Tibial nerve (tissue), 4 donors: ENCODE results near the gene HNRNPC. TPM values are rescaled to one million over a fixed set of nuclear protein-coding genes. Genes with fewer than 3 reads are reported as not detected.
A peak's percentile ranks its signal among the peaks of the same experiment; 100 is the strongest.

ENCODE experiments used
- DNase-seq, 2 donors: peaks; one replicate each; pipeline ENCODE4 v3.0.0-alpha.2; 2019; ENCODE audit warnings: low spot score in 2 of 2
- H3K27ac ChIP-seq, 4 donors: fragments of 200-600 bp; sonication (generic) in 3 of 4; one replicate each; pipeline ENCODE4 v1.5.1; 2017 to 2019; ENCODE audit warnings: mild to moderate bottlenecking in 1 of 4
- H3K27me3 ChIP-seq, 2 donors: fragments of 200-600 bp; sonication (generic) in 1 of 2; one replicate each; pipeline versions ENCODE4 v1.5.1 to v1.6.0; 2017 to 2019
- H3K36me3 ChIP-seq, 3 donors: fragments of 200-600 bp; sonication (generic); one replicate each; pipeline ENCODE4 v1.5.1; 2018 to 2019
- H3K4me1 ChIP-seq, 4 donors: fragments of 200-600 bp; sonication (generic) in 3 of 4; one replicate each; pipeline ENCODE4 v1.5.1; 2017 to 2019
- H3K4me3 ChIP-seq, 4 donors: fragments of 200-600 bp; sonication (generic) in 3 of 4; one replicate each; pipeline ENCODE4 v1.5.1; 2017 to 2019; ENCODE audit warnings: mild to moderate bottlenecking in 1 of 4, moderate library complexity in 1 of 4
- H3K9me3 ChIP-seq, 4 donors: fragments of 200-600 bp; sonication (generic) in 3 of 4; one replicate each; pipeline ENCODE4 v1.5.1; 2017 to 2019
- EP300 ChIP-seq, 2 donors: sonication (generic); formaldehyde crosslinking; IDR thresholded peaks; one replicate each; pipeline ENCODE4 v1.6.1; 2017; ENCODE audit warnings: antibody characterized with exemption in 2 of 2, mild to moderate bottlenecking in 1 of 2
- POLR2A ChIP-seq, 2 donors: fragments of 450-650 bp; IDR thresholded peaks; one replicate each; pipeline ENCODE4 v1.6.1; 2017; ENCODE audit warnings: antibody characterized with exemption in 2 of 2, mild to moderate bottlenecking in 2 of 2, moderate library complexity in 2 of 2
- WGBS, 2 donors: methylation state at CpG; one replicate each; pipeline ENCODE4 v1.1.5; 2018; 5-methylcytosine and 5-hydroxymethylcytosine counted together
- total RNA-seq, 4 donors: library from RNA; depleted of rRNA; stranded (reverse); fragments of >200 nt; gene quantifications; one replicate each; pipeline ENCODE4 v1.1.0, GENCODE V29; 2016
- TF ChIP-seq, protein P1 (sequence below), 5 experiments: fragments of 200-600 bp in 3 of 5; fragments of 450-650 bp in 2 of 5; sonication (generic) in 3 of 5; IDR thresholded peaks; one replicate each; pipeline ENCODE4 v1.5.1; 2016 to 2019; ENCODE audit warnings: antibody characterized with exemption in 5 of 5, mild to moderate bottlenecking in 3 of 5, moderate library complexity in 2 of 5

The HNRNPC gene
- total RNA-seq, 4 donors from 2014 or later, result 349 to 485 (median 426) TPM

DNA sequence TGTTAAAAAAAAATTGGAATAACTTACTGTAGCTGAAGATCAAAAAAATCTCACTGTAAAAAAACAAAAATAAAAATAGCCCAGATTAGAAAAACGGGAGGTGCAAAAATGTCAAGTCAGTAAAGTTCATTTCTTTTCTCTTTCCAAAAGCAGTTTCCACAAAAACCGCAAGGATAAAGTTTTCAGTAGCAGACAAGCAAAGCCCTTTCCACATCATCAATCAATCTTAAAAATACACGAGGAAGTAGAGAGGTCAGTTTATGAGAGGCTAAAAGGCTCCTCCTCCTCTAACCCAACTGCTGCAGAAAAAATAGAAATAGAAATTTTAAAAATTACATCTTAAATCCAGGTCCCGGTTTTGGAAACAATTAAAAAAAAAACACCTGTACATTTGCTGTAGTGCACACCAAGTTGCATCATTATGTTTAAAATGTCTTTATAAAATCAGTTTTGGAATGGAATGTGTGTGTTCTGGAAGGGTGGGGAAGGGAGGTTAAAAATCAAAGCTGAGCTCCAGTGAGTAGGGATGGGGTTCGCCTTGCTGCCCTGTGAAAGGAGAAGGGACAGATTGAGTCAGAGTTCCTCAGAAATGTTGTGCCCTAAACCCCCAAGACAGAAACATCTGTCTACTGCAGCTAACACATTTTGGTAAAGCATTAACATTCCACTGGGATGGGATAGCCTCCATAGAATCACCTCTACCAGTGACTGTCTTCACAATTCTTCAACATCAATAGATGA, 5.8 kb downstream of the HNRNPC start:
- Histone ChIP-seq H3K36me3 (peaks cover 0 to 68% (median 0%) of the 10 kb centered on the region in 3 donors), H3K9me3 (no peaks in the 10 kb centered on the region), H3K4me3 (no peak overlapping the region), H3K27me3 (no peaks in the 10 kb centered on the region), H3K27ac (peak overlapping the region in 1 of 4 donors; percentile 26), H3K4me1 (peaks cover 0 to 92% (median 58%) of the 10 kb centered on the region in 4 donors)
- 17 to 19% methylated on average over 5 of the region's 5 CpGs for WGBS, 2 donors
- TF ChIP-seq, protein P1, sequence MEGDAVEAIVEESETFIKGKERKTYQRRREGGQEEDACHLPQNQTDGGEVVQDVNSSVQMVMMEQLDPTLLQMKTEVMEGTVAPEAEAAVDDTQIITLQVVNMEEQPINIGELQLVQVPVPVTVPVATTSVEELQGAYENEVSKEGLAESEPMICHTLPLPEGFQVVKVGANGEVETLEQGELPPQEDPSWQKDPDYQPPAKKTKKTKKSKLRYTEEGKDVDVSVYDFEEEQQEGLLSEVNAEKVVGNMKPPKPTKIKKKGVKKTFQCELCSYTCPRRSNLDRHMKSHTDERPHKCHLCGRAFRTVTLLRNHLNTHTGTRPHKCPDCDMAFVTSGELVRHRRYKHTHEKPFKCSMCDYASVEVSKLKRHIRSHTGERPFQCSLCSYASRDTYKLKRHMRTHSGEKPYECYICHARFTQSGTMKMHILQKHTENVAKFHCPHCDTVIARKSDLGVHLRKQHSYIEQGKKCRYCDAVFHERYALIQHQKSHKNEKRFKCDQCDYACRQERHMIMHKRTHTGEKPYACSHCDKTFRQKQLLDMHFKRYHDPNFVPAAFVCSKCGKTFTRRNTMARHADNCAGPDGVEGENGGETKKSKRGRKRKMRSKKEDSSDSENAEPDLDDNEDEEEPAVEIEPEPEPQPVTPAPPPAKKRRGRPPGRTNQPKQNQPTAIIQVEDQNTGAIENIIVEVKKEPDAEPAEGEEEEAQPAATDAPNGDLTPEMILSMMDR (IDR thresholded peaks at IDR 0.05), result no peak
- TF ChIP-seq EP300 (IDR thresholded peaks at IDR 0.05), result no peak
- TF ChIP-seq POLR2A (IDR thresholded peaks at IDR 0.05), result no peak
- DNase-seq, result no peak

DNA sequence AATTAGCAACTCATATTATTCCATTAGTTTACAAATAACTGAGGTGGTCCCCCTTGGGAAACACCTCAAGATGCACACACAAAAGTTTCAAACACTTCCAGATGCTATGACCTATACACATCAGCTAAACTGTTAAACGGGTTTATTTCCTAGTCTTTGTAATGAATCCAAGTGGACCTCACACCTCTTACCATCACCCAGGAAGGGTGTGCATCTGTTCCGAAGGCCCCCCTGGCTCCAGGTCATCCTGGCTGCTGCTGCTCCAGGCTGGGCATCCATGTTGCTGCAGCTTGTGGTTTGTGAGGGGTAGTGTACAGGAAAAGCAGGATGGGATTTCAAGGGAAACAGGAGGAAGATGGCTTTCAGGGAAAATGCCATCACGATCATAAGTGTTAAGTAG, 6.8 kb downstream of the HNRNPC start:
- H3K27me3 ChIP-seq, result no peaks in the 10 kb centered on the region
- DNase-seq, result no peak
- TF ChIP-seq POLR2A (IDR thresholded peaks at IDR 0.05) (no peak), EP300 (IDR thresholded peaks at IDR 0.05) (no peak)
- TF ChIP-seq, protein P1 (IDR thresholded peaks at IDR 0.05), result no peak
- H3K9me3 ChIP-seq, result no peaks in the 10 kb centered on the region
- peaks cover 0 to 74% (median 0%) of the 10 kb centered on the region in 3 donors for H3K36me3 ChIP-seq
- 57 to 59% methylated on average over 3 of the region's 3 CpGs for WGBS, 2 donors
- H3K27ac ChIP-seq, result peak overlapping the region in 1 of 4 donors; percentile 15
- peaks cover 0 to 94% (median 68%) of the 10 kb centered on the region in 4 donors for H3K4me1 ChIP-seq
- H3K4me3 ChIP-seq, result no peak overlapping the region

DNA sequence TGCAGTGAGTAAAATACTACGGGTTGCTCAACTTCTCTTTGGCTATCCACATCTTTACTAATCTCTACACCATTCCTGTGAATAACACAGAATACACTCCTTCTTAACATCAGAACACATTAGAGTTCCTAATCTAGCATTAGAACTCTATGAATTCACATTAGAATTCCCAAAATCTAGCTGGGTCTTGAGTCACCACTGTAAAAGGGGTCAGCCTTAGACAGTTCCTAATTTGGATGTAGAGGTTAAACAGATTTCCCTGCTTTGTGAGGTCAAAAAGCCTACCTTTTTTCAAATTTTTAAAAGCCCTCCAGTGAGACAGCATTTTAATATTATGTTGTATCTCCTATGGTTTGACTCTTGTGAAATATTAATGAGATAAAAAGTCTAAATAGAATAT, 7.4 kb downstream of the HNRNPC start:
- H3K4me3 ChIP-seq, result no peak overlapping the region
- peaks cover 0 to 77% (median 0%) of the 10 kb centered on the region in 3 donors for H3K36me3 ChIP-seq
- peaks cover 0 to 95% (median 72%) of the 10 kb centered on the region in 4 donors for H3K4me1 ChIP-seq

DNA sequence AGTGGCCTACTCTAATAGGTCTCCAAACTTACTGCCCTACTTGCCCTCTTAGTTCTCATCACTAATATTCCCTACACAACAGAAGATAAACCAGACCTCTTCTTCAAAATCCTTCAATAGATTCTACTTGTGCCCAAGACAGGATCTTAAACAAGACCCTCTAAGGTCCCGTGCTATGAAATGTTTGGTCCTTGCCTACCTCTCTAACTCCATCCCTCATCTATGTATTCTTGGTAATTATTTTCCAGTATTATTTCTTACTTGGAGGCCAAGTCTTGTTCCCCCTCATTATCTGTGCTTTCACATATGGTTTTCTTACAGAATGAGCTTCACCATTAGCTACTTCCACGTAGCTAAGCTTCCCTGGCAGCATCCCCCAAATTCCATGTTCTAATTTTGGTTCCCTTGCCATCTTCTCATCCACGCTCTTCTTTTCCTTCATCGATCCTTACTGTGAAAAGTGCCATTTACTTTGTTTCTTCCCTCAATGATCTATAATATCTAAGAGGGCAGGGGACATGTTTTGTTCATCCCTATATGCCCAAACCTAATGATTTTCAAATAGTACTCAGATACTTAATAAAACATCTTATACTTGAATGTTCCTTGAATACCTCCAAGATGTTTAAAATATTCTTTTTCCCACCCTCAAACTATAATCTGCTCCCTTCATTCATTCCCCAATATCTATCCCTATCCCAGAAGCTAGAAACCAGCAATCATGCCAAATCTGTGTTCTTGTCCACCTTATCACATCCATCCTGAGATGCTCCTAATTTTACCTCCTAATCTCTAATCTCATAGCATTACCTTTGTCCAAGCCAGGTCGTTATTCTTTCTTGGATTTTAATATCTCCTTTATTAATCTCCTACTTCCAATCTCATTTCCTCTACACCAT, 10.1 kb downstream of the HNRNPC start:
- Histone ChIP-seq H3K4me3 (no peak overlapping the region), H3K4me1 (peaks cover 0 to 94% (median 63%) of the 10 kb centered on the region in 4 donors), H3K27ac (no peak overlapping the region), H3K27me3 (no peaks in the 10 kb centered on the region), H3K9me3 (no peaks in the 10 kb centered on the region), H3K36me3 (peaks cover 0 to 74% (median 0%) of the 10 kb centered on the region in 3 donors)
- WGBS, 2 donors, result 88 to 92% methylated on average over 5 of the region's 5 CpGs
- TF ChIP-seq EP300 (IDR thresholded peaks at IDR 0.05) (no peak), POLR2A (IDR thresholded peaks at IDR 0.05) (no peak)
- TF ChIP-seq, protein P1 (IDR thresholded peaks at IDR 0.05), result no peak
- DNase-seq, result no peak

More for the DNA sequence above, 7.4 kb downstream of the HNRNPC start:
- no peaks in the 10 kb centered on the region for H3K9me3 ChIP-seq
- WGBS, 2 donors, result 48 to 49% methylated on average over 1 of the region's 1 CpG
- TF ChIP-seq EP300 (IDR thresholded peaks at IDR 0.05) (no peak), POLR2A (IDR thresholded peaks at IDR 0.05) (no peak)
- DNase-seq, result no peak
- H3K27ac ChIP-seq, result peak overlapping the region in 1 of 4 donors; percentile 15
- H3K27me3 ChIP-seq, result no peaks in the 10 kb centered on the region

DNA sequence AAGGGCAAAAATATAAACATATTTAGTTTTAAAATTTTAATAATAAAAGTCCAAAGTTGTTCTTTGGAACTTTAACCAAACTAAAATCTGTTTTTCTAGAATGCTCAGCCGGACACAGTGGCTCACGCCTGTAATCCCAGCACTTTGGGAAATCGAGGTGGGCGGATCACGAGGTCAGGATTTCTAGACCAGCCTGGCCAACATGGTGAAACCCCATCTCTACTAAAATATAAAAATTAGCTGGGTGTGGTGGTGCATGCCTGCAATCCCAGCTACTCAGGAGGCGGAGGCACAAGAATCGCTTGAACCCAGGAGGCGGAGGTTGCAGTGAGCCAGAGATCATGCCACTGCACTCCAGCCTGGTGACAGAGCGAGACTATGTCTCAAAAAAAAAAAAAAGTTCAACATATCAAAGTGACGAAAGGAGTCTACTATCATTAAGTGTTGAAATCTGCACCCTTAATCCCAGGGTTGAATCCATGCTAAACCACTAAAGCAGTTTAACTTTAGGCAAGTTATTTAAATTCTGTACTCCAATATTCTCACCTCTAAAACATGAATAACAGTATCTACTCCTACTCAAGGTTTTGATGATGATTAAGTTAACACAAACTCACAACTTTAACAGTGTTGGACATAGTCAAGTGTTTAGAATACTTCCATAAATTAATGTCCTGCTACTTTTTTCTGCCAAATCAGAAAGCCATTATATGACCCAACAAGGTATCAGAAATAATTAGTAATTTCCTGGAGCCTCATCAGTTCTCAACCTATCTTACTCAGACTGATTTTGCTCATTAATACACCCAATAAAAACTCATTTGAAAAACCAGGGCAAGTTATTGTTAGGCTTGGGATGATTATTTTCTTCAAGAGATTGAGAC, 11.0 kb downstream of the HNRNPC start:
- no peak for DNase-seq
- H3K27me3 ChIP-seq, result no peaks in the 10 kb centered on the region
- H3K4me1 ChIP-seq, result peaks cover 0 to 85% (median 54%) of the 10 kb centered on the region in 4 donors
- 73% methylated on average over 10 of the region's 10 CpGs for WGBS, 2 donors
- H3K27ac ChIP-seq, result peak overlapping the region in 1 of 4 donors; percentile 7
- TF ChIP-seq EP300 (IDR thresholded peaks at IDR 0.05), result no peak
- no peak for TF ChIP-seq POLR2A (IDR thresholded peaks at IDR 0.05)
- TF ChIP-seq, protein P1 (IDR thresholded peaks at IDR 0.05), result no peak
- peaks cover 0 to 69% (median 0%) of the 10 kb centered on the region in 3 donors for H3K36me3 ChIP-seq
- no peak overlapping the region for H3K4me3 ChIP-seq
- no peaks in the 10 kb centered on the region for H3K9me3 ChIP-seq
